Raji (cell line): Measurements from ENCODE around the gene CDV3.

Experiments used
- POLR2A ChIP-seq: IDR thresholded peaks from 2 replicates; pipeline ENCODE4 v1.6.1; 2011; ENCODE audit warnings: low read depth, low read length, control low read depth; ENCODE audit not compliant: insufficient read depth

CDV3 gene

GRCh38 chr3:133633439-133633838 is 60.0 kb downstream of the CDV3 start:
- TF ChIP-seq POLR2A: no peak
